Adrenal gland (tissue), 5 donors: ENCODE results near the gene SBF1.

Experiments
- CTCF ChIP-seq, 6 experiments: fragments of 450-650 bp in 4 of 6; fragments of 200-600 bp in 2 of 6; sonication (generic) in 1 of 6; IDR thresholded peaks; 1 replicate in 5 of 6; 2 replicates in 1 of 6; pipeline versions ENCODE4 v1.5.1 to v1.8.0; 2016 to 2021; ENCODE audit warnings: antibody characterized with exemption in 6 of 6, mild to moderate bottlenecking in 2 of 6, moderate library complexity in 1 of 6
- POLR2A ChIP-seq, 2 donors: fragments of 450-650 bp; IDR thresholded peaks; one replicate each; pipeline ENCODE4 v1.6.1; 2017; ENCODE audit warnings: antibody characterized with exemption in 2 of 2, mild to moderate bottlenecking in 2 of 2, moderate library complexity in 1 of 2
- donor health status: DM: no; HTN: no; CAD: no.

- TF ChIP-seq CTCF (IDR thresholded peaks at IDR 0.05) = no peak
- TF ChIP-seq POLR2A (IDR thresholded peaks at IDR 0.05) = no peak
These were observed 30.2 kb downstream of the SBF1 start for GRCh38 chr22:50444663-50445062.
